ENCODE measurements around the gene STAP2. TPM values are rescaled to one million over a fixed set of nuclear protein-coding genes. Genes with fewer than 3 reads are reported as not detected.

STAP2 gene
- total RNA-seq, 1 experiment from 2014 or later: 96.1 TPM

DNA sequence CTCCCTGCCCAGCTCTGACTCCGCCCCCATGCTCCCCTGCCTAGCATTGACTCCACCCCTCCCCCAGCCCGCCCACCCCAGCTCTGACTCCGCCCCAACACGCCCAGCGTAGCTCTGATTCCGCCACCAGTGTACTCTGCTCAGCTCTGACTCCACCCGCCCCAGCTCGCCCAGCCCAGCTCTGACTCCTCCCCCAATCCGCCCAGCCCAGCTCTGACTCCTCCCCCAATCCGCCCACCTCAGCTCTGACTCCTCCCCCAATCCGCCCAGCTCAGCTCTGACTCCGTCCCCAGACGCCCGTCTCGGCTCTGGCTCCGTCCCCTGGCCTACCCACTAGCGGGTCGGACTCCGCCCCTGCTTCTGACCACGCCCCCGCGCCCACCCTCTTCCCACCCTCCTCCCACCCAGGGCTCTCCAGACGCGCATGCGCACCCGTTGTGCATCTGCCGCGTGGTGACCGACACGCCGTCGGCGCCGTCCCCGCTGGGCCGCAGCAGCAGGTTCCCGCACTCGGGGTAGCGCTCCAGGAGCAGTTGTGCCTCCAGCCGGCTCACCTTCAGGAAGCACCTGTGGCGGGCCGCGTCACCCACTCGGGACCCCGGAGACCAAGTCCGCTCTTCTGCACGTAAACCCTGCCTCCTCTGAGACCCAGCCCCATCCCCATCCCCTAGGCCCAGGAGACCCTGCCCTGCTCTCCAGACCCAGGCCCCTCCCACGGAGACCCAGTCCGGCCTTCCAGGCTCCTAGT, 10.2 kb downstream of the STAP2 start:
- DNase-seq (ENCODE audit: low spot score): peak; percentile 19

GRCh38 chr19:4327877-4328242, 10.8 kb downstream of the STAP2 start:
- no peak for DNase-seq (ENCODE audit: low spot score)

DNA sequence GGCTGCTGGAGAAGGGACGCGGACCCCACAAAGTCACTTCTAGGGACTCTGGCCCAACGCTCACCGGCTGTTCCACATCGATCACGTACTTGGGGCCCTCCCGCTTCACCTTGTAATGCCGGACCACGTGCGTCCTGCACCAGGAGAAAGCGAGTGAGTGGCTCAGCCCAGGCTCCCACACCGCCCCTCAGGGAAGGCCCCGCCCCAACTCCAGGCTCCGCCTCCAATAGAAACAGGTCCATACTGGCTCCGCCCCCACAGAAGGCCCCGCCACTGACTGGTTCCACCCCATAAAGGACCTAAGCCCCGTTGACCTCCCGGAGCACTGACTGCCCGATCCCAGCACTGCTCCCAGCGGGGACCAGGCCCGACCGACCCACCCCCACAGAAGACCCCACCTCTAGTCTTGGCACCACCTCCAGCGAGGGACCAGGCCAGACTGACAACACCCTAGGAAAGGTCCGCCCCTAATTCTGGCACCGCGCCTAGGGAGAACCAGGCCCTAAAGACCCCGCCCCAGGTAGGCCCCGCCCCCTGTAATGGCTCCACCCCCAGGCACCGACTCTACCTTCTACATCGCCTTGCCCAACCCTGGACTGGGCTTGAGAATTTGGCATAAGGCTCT, 11.3 kb downstream of the STAP2 start:
- peak; percentile 25 for DNase-seq (ENCODE audit: low spot score)

- no peak for DNase-seq (ENCODE audit: low spot score)
These were observed 11.8 kb downstream of the STAP2 start for GRCh38 chr19:4326837-4327251.

- no peak for DNase-seq (ENCODE audit: low spot score)
These were observed 12.3 kb downstream of the STAP2 start for GRCh38 chr19:4326215-4326836.

DNA sequence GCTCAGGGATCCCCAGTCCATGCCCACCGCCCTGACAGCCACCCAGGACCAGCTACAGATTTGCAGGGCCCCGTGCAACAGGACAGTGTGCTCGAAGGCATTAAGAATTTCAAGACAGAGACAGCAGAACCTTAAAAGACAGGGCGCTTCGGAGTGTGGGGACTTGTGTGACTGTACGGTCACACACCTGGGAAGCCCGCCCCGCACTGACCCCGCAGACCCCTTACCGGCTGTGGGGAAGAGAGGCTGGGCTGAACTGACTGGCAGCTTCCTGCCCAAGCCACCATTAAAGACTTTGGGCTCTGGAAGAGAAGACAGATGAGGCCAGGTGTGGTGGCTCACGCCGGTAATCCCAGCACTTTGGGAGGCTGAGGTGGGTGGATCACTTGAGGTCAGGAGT, 14.4 kb downstream of the STAP2 start:
- no peak for DNase-seq (ENCODE audit: low spot score)

DNA sequence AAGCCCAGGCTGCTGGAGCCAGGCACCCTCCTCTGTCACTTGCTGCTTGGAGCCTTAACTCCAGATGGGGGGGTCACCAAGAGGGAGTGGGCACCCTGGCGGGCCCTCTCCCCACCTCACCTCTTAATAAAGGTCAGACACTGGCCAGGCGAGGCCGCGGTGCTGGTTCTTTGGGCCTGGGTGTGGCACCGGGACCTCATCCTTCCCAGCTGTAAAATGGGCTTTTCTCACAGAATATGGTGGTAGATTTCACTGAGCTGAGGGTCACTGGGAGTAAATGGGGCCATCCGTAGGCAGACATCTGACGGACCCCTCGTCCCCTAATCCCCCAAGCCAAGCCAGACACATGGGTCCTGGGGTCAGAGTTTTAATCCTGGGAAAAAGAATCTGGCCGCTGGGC, 14.9 kb downstream of the STAP2 start:
- DNase-seq (ENCODE audit: low spot score): no peak

- no peak for DNase-seq (ENCODE audit: low spot score)
These were observed 15.5 kb downstream of the STAP2 start for GRCh38 chr19:4322942-4323665.

- DNase-seq (ENCODE audit: low spot score): no peak
These were observed 18.2 kb downstream of the STAP2 start for GRCh38 chr19:4320419-4320818.

GRCh38 chr19:4319067-4319718, 19.4 kb downstream of the STAP2 start:
- no peak for DNase-seq (ENCODE audit: low spot score)

DNA sequence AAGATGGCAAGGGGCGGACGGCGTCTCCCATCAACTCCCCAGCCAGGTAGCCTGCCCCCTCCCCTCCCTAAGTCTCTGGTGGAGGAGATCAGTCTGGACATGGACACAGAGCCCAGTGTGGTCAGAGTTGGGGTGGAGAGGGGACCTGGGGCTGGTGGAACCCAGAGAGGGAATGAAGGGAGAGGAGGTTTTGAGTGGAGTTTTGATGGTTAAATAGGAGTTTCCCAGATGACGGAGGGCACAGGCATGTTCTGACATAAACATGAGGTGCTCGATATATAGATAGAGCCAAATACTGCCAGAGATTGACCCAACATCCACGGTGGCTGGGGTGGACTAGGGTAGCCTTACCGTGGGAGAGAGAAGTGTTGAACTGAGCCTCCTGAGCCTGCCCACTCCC, 20.2 kb downstream of the STAP2 start:
- no peak for DNase-seq (ENCODE audit: low spot score)

- DNase-seq (ENCODE audit: low spot score): no peak
These were observed 21.7 kb downstream of the STAP2 start for GRCh38 chr19:4316956-4317355.

DNA sequence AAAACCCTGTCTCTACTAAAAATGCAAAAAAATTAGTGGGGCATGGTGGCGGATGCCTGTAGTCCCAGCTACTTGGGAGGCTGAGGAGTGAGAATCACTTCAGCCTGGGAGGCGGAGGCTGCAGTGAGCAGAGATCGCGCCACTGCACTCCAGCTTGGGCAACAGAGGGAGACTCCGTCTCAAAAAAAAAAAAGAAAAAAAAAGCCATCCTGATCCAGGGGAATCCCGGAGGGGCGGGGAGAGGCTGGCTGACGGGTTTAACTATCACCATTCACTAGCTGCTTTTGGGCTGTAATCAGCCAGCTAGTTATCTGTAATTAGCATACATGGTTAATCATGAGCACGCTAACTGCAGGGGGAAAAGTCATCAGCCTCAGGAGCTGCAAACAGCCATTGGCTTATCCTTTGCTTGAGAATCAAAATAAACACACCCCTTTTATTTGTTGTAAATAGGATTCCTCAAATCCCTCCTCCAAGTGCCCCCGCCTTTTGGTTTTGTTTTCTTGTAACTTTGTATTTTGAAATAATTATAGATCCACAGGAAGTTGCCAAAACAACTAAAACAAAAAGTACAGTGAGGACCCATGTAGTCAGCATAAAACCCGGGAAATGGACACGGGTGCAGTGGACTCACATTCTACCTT, 24.7 kb downstream of the STAP2 start:
- DNase-seq (ENCODE audit: low spot score): no peak

DNA sequence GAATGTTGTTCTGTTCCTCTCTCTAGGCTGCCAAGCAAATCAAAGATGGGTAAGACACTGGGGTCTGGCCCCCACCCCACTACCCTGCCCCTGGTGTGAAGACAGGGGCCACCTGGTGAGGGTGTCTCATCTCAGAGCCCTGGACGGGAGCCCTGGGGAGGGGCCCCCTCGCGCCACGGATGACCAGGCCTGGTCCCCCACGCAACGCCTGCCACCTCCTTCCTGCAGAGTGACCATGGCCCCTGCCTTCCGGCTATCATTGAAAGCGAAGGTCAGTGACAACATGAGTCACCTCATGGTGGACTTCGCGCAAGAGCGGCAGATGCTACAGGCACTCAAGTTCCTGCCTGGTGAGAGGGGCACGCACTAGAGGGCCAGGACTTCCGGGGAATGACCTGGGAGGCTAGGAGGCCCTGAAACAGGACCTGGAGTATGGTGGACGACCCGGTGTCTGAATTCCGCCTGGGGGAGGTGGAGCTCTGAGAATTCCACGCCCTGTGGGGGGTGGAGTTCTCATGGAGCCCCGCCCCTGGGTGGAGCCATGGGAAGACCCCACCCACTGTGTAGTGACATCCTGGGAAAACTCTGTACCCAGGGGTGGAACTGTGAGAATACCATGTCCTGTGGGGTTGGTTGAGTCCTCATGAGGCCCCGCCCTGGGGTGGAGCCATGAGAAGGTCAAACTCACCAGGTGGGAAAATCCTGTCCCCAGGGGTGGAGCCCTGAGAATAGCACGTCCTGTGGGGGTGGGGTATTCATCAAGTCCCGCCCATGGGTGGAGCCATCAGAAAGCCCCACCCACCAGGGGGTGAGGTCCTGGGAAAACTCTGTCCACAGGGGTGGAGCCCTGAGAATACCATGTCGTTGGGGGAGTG, 28.1 kb downstream of the STAP2 start:
- peak; percentile 48 for DNase-seq (ENCODE audit: low spot score)

- DNase-seq (ENCODE audit: low spot score): no peak
These were observed 33.0 kb downstream of the STAP2 start for GRCh38 chr19:4305659-4306058.

GRCh38 chr19:4305257-4305612, 33.4 kb downstream of the STAP2 start:
- DNase-seq (ENCODE audit: low spot score): no peak

DNA sequence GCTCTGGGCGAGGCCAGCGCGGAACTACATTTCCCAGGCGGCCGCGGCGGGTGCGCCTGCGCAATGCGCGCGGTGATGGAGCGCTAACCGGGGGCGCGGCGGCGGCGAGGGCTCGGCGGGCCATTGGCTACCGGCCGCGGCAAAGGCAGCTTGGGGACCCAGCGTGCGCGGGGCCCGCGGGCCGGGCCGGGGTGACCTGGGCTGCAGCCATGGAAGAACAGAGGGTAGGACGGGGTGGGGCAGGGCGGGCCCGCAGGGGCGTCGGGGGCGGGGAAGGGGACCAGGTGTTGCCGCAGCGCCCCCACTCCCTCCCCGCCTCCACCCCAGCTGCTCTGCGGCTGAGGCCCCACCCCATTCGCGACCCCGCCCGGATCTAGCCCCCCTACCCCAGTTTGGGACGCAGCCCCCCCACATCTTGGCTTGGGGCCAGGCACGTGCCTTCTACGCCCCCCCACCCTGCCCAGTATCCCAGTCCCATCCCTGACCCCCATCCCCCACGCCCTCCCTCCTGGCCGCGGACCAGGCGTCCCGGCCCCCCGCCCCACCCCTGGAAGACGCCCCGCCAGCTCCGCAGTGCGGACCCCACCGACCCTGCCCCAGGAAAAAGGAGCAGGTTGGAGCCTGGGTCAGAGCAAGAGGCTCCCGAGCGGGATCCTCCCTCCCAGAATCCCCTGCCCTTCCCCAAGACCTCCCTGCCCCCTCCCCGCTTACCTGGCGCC, 33.9 kb downstream of the STAP2 start, which contains the start of gene FSD1:
FSD1 (plus strand) TSS at position 61 of the 719 bp plus-strand sequence; CDS start at position 210, 149 bp downstream.
- peak; percentile 59 for DNase-seq (ENCODE audit: low spot score)

DNA sequence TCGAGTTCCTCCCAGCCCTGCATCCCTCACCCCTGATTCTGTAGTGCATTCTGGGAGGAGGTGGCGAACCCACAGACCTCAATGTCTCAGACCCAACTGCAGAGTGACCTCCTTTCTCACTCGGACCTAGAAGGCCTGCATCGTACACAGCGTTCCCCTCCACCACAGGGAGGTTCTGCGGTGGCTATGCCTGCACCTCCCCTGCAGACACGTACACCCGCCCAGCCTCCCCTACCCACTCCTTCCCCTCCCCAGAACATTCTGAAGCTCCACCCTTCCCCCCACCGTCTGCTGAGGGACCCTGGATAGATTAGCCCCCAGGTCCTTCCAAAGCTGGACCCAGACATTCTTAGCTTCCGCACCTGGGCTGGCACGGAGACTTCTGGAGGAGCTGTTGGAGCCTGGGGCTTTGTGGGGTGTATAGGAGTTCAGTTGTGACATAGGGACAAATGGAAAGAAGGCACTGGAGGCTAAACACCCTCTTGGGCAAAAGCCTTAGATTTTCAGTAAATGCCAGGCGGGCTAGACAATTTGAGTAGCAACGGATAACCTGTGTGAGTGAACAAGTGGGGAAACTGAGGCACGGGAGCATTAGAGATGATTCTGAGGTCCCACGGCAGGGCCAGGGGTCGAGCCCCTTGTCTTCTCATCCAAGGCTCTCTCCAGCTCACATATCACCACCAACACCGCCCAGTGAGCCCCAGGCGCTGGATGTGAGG, 34.6 kb downstream of the STAP2 start:
- DNase-seq (ENCODE audit: low spot score): no peak

- DNase-seq (ENCODE audit: low spot score): no peak
These were observed 36.4 kb downstream of the STAP2 start, which contains the start of gene TMIGD2 for GRCh38 chr19:4302243-4302640. TMIGD2 (minus strand) TSS chr19:4302389; CDS start chr19:4302385, 4 bp downstream.
